Esophagus (tissue), 2 donors: ENCODE results near the gene EGFR. TPM values are rescaled to one million over a fixed set of nuclear protein-coding genes. Genes with fewer than 3 reads are reported as not detected.

ENCODE experiments used
- H3K27ac ChIP-seq, 2 donors: one replicate each; pipeline ENCODE4 v1.5.1; 2013; ENCODE audit warnings: low read depth in 2 of 2, mild to moderate bottlenecking in 2 of 2, inconsistent platforms in 1 of 2, low read length in 1 of 2, moderate library complexity in 1 of 2
- H3K27me3 ChIP-seq, 2 donors: one replicate each; pipeline ENCODE4 v1.6.1; 2013; ENCODE audit warnings: low read length in 2 of 2, control low read depth in 1 of 2, mild to moderate bottlenecking in 1 of 2; ENCODE audit not compliant: insufficient read depth in 2 of 2, control insufficient read depth in 1 of 2
- H3K36me3 ChIP-seq, 2 donors: one replicate each; pipeline ENCODE4 v1.6.1; 2013; ENCODE audit warnings: low read length in 1 of 2; ENCODE audit not compliant: control insufficient read depth in 2 of 2, insufficient read depth in 2 of 2
- H3K4me1 ChIP-seq, 2 donors: one replicate each; pipeline ENCODE4 v1.6.1; 2013; ENCODE audit warnings: low read length in 1 of 2; ENCODE audit not compliant: control insufficient read depth in 2 of 2, insufficient read depth in 2 of 2
- H3K4me3 ChIP-seq, 2 donors: one replicate each; pipeline ENCODE4 v1.5.1; 2013; ENCODE audit warnings: low read length in 2 of 2, mild to moderate bottlenecking in 2 of 2, low read depth in 1 of 2, moderate library complexity in 1 of 2
- H3K9me3 ChIP-seq, 2 donors: one replicate each; pipeline ENCODE4 v1.6.1; 2013; ENCODE audit warnings: mild to moderate bottlenecking in 2 of 2, low read depth in 1 of 2, low read length in 1 of 2, moderate library complexity in 1 of 2; ENCODE audit not compliant: control insufficient read depth in 2 of 2, insufficient read depth in 1 of 2
- WGBS, 2 donors: extraction: QIAGEN DNeasy Blood & Tissue Kit; methylation state at CpG; one replicate each; pipeline ENCODE4 v1.1.7; 2013; 5-methylcytosine and 5-hydroxymethylcytosine counted together
- polyA plus RNA-seq, 2 donors: library from polyadenylated mRNA; stranded (reverse); fragments of 200-250 nt; gene quantifications; one replicate each; pipeline ENCODE4 v1.2.3, GENCODE V29; 2013
- donor health status: healthy with polysubstance abuse.
- donor health status: Bipolar disorder and iron deficiency.

Gene EGFR
- polyA plus RNA-seq, 2 donors: 12.8 to 16.1 TPM

DNA sequence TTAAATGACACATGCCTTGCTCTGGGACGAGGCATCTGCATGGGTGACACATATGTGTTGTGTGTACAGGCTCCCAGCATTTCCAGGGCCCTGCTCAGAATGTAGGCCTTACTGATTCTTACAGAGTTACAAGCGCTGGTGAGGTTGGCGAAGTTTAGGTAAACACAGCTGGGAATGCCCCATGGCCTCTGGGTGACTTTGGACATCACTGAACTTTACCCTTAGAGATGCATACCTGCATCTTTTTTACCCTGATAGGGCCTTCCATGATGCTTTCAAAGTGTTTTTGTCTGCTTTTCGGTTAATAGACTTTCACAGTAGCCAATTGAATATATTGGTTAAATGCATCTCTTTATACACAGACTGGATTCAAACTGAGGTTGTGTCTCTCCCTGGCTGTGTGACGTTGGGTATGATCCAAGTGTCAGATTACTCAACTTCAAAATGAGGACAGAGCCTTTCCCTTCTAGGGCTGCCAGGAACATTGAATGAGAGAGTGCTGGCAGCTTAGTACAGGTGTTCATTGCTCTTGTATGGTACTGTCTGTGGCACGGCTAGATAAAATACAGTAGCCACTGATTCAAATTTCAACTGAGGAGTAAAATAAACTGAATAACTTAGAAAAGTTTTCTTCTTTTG, 29.5 kb downstream of the EGFR start:
- no peaks in the 10 kb centered on the region for H3K36me3 ChIP-seq
- H3K27ac ChIP-seq: peak overlapping the region; percentile 48 to 82
- no peak overlapping the region for H3K4me3 ChIP-seq
- whole genome bisulfite sequencing, 2 donors: 42 to 47% methylated on average over 6 of the region's 6 CpGs
- H3K27me3 ChIP-seq: no peaks in the 10 kb centered on the region
- H3K9me3 ChIP-seq: no peaks in the 10 kb centered on the region
- H3K4me1 ChIP-seq: peaks cover 12 to 21% of the 10 kb centered on the region in 2 donors

DNA sequence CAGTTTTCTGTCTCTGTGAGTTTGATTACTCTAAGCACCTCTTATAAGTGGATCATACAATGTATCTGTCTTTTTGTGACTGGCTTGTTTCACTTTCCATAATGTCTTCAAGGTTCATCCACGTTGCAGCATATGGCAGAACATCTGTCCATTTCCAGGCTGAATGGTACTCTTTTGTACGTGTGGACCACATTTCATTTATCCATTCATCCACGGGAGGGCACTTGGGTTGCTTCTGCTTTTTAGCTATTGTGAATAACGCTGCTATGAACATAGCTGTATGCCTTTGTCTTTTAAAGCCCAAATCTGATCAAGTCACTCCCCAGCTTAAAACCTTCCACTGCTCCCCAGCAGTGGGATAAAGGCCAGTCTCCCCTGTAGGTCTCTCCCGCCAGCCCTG, 31.5 kb downstream of the EGFR start:
- H3K4me3 ChIP-seq: no peak overlapping the region
- peaks cover 15 to 30% of the 10 kb centered on the region in 2 donors for H3K4me1 ChIP-seq
- H3K27me3 ChIP-seq: no peaks in the 10 kb centered on the region
- no peaks in the 10 kb centered on the region for H3K36me3 ChIP-seq
- H3K27ac ChIP-seq: no peak overlapping the region
- 70 to 77% methylated on average over 5 of the region's 5 CpGs for WGBS, 2 donors
- H3K9me3 ChIP-seq: no peaks in the 10 kb centered on the region

DNA sequence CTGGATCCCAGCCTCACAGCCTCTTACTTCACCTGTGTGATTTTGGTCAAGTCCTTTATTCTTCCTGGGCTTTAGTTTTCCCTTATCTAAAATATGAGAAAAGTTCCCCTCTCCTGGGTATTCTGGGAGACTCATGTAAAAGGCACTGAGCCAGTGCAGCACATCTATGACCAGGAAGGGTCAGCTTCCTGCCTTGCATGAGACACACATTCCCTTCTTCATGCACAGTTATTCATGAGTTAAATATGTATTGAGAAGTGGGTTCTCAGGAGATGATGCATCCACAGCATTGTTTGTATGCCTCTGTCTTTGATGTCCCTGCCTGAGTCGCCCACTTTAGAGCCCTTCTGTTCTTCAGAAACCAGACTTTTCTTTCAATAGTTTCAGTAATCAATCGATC, 33.3 kb downstream of the EGFR start:
- H3K4me3 ChIP-seq: no peak overlapping the region
- H3K27ac ChIP-seq: peak overlapping the region; percentile 12 to 80
- H3K27me3 ChIP-seq: no peaks in the 10 kb centered on the region
- H3K36me3 ChIP-seq: no peaks in the 10 kb centered on the region
- WGBS, 2 donors: 75 to 84% methylated on average over 2 of the region's 2 CpGs
- H3K9me3 ChIP-seq: no peaks in the 10 kb centered on the region
- H3K4me1 ChIP-seq: peaks cover 15 to 39% of the 10 kb centered on the region in 2 donors

DNA sequence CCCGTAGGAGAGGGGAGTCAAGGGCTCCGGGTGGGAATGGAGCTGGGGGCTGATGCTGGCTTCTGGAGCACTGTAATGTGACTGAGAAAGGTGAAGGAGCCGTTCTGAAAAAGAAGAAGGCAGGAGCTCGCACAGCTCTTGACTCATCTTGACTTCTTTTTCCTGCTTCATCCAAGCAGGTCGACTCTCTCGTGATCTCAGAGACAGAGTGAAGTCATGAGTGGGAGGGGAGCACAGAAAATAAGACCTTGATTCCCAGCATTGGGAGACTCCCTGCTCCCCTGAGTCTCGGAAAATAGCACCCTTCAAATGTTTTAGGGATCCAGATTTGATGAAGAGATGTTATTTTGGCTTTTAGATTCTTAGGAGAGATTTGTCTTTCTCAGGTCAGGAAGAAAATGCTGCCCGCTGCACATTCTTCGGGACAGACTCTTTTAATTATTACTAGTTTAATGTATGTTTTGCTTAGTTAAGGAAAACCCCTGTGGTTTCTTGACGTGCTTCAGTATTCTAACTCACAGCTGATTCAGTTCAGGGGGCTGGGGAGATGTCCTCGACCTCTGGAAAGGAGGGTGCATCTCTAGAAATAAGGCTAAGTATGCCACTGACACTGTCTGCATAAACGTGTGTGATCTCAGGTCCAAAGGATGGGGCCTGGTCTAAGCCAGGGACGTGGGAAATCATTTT, 34.1 kb downstream of the EGFR start:
- Histone ChIP-seq H3K9me3 (no peaks in the 10 kb centered on the region), H3K27me3 (no peaks in the 10 kb centered on the region), H3K27ac (peak overlapping the region; percentile 92 to 99), H3K4me3 (no peak overlapping the region), H3K4me1 (peaks cover 15 to 39% of the 10 kb centered on the region in 2 donors), H3K36me3 (no peaks in the 10 kb centered on the region)
- WGBS, 2 donors: 53 to 65% methylated on average over 13 of the region's 13 CpGs

DNA sequence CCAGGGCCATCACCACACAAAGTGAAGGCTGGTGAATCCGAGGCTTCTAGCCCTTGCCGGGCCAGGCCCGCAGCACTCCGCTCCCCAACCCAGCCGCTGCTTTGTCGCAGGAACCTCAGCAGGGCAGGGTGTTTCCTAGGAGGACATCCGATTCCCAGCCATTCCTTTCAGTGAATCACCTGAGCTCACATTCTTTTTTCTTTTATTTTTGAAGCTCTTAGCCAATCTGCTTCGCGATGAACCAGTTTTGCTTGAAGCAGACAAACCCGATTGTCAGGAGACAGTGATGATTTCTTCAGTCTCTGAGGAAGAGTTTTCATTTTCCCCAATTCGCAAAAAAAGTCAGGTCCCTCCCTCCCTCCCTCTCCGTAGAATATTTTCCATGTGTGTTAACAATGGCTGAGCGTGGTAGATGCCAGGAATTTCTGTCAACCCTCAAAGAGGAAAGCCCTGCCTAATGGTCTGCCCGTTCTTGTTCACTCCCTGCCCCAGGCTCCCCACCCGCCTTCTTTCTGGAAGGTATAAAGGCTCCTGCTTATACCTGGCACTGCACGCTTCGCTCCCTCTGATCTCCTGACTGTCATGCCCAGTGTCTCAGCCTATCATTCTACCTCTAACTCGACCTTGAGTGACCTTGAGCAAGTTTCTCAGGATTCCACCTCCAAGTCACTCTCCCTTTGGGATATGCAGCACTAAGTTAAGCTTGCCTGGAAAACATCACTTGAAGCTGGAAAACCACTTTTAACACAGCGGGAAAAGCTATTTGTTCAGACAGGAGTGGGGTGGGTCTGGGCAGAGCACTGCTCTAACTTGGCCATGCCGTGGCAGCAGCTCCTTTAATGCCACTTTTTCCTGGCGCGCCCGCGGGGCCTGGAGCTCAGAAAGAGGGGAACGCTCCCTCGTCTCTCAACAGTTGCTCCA, 35.1 kb downstream of the EGFR start:
- H3K4me1 ChIP-seq: peaks cover 15 to 39% of the 10 kb centered on the region in 2 donors
- no peak overlapping the region for H3K4me3 ChIP-seq

DNA sequence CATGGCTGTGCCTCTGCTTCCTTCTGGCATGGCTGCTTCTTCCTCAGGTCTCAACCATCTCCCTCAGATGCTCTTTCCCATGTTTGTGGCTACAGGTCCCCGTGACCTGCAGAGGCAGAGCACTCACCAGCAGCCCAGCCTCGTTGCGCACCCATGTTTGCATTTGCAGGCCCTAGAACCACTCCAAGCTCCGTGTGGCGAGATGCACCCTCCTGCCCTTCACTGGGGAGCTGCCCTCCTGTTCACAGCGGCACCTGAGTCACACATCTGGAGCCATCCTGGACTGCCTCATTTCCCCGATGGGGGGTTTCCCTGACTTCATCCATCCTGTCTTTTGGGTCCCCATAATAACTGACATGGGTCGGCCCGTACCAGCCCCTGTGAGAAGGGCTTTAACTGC, 35.9 kb downstream of the EGFR start:
- no peaks in the 10 kb centered on the region for H3K9me3 ChIP-seq
- WGBS, 2 donors: 64 to 81% methylated on average over 9 of the region's 9 CpGs
- no peak overlapping the region for H3K4me3 ChIP-seq
- peak overlapping the region; percentile 92 to 99 for H3K27ac ChIP-seq
- H3K36me3 ChIP-seq: no peaks in the 10 kb centered on the region
- no peaks in the 10 kb centered on the region for H3K27me3 ChIP-seq
- peaks cover 15 to 39% of the 10 kb centered on the region in 2 donors for H3K4me1 ChIP-seq

More for the DNA sequence above, 35.1 kb downstream of the EGFR start:
- Histone ChIP-seq H3K36me3 (no peaks in the 10 kb centered on the region), H3K27me3 (no peaks in the 10 kb centered on the region), H3K27ac (peak overlapping the region; percentile 92 to 99), H3K9me3 (no peaks in the 10 kb centered on the region)
- WGBS, 2 donors: 41 to 63% methylated on average over 26 of the region's 26 CpGs

DNA sequence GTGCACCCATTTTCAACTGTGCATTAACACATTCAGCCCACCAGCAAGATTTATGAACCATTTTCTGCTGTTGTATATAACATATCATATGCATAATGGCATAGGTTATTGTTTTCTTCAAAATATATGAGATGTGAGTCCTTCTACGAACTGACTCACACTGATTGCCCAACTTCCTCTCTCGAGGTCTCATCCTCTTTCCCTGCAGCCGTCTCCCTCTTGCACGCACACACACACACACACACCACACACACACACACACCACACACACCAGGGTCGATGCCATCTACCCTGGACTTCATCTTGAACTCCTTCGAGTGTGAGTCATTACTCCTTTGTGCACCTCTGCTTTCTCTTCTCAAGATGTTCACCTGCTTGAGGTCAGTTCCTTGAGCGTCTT, 36.7 kb downstream of the EGFR start:
- no peaks in the 10 kb centered on the region for H3K27me3 ChIP-seq
- H3K27ac ChIP-seq: peak overlapping the region; percentile 86 to 92
- H3K9me3 ChIP-seq: no peaks in the 10 kb centered on the region
- H3K4me3 ChIP-seq: no peak overlapping the region
- H3K36me3 ChIP-seq: no peaks in the 10 kb centered on the region
- 57 to 58% methylated on average over 7 of the region's 7 CpGs for WGBS, 2 donors
- peaks cover 12 to 38% of the 10 kb centered on the region in 2 donors for H3K4me1 ChIP-seq

DNA sequence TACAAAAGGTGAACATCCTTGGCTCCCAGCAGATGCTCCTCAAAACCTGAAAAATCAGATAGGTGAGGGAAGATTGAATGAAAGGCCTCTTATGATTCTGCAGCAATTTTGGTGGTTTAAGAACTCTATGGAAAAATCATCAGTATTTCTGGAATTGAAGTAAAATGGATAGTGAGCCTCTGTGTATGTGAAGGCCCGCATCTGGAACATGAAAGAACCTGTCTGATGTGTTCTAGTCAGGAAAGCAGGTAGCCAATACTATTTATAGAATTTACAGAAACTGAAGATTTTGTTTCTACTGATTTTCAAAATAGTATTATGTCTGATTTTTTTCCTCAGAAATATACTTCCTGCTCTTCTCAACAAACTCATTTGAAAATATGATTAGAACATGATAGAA, 37.3 kb downstream of the EGFR start:
- WGBS, 2 donors: 54 to 78% methylated on average over 1 of the region's 1 CpG
- no peaks in the 10 kb centered on the region for H3K9me3 ChIP-seq
- H3K4me1 ChIP-seq: peaks cover 8 to 33% of the 10 kb centered on the region in 2 donors
- no peaks in the 10 kb centered on the region for H3K27me3 ChIP-seq
- H3K27ac ChIP-seq: peak overlapping the region; percentile 86 to 92
- no peaks in the 10 kb centered on the region for H3K36me3 ChIP-seq
- H3K4me3 ChIP-seq: no peak overlapping the region

DNA sequence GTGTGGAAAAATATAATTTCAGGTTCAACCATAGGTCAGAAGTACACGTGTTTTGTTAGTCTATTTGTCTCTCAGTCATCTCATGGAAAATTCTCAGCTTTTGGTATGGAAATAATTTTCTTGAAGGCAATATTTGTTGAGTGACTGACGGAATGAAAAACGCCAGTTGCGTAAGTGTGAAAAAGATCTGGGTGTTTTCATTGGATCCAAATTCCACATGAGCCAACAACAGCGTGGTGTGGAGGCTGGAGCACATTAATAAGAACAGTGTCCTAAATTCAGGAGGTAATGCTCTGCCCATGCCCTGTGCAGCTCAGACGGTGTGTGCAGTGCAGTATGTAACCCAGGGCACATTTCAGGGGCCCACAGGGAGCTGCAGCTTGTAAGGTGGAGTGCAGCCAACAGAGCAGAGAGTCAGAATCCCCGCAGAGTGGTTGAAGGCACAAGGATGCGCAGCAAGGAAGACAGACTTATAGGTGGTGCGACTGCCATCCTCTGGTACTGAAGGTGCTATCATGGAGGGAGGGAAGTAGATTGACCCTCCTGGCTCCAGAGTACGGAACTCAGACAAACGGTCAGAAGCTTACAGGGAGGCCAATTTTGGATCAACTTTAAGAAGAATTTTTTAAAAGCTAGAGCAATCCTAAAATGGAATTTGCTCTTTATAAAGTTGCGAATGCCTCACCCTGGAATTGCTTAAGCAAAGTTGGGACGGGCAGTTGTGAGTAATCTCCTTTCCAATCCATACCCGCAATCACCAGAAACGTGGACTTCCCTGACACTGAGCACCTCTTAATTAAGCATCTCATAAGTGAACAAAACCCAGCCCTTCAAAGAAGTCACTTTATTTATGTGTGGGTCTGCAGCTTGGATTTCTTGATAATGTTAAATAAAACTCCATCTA, 38.0 kb downstream of the EGFR start:
- Histone ChIP-seq H3K4me1 (peaks cover 8 to 30% of the 10 kb centered on the region in 2 donors), H3K36me3 (no peaks in the 10 kb centered on the region), H3K9me3 (no peaks in the 10 kb centered on the region), H3K27me3 (no peaks in the 10 kb centered on the region), H3K4me3 (no peak overlapping the region), H3K27ac (peak overlapping the region; percentile 55 to 91)
- WGBS, 2 donors: 51 to 58% methylated on average over 15 of the region's 15 CpGs
